Measurements from ENCODE around the gene SH3GL1.
A peak's percentile ranks its signal among the peaks of the same experiment; 100 is the strongest.

Gene SH3GL1

GRCh38 chr19:4431808-4432674 lies 31.7 kb upstream of the SH3GL1 start:
- no peak for DNase-seq (ENCODE audit: low spot score)

GRCh38 chr19:4431296-4431695 lies 30.9 kb upstream of the SH3GL1 start:
- DNase-seq (ENCODE audit: low spot score), result no peak

- DNase-seq (ENCODE audit: low spot score), result no peak
Measured at GRCh38 chr19:4430760-4431159, 30.4 kb upstream of the SH3GL1 start.

- DNase-seq (ENCODE audit: low spot score), result no peak
Measured at GRCh38 chr19:4429771-4430171, 29.4 kb upstream of the SH3GL1 start.

- DNase-seq (ENCODE audit: low spot score), result no peak
Measured at GRCh38 chr19:4429256-4429655, 28.9 kb upstream of the SH3GL1 start.

GRCh38 chr19:4428326-4428975 lies 28.1 kb upstream of the SH3GL1 start:
- no peak for DNase-seq (ENCODE audit: low spot score)

GRCh38 chr19:4425537-4425936 lies 25.2 kb upstream of the SH3GL1 start:
- DNase-seq (ENCODE audit: low spot score), result no peak

GRCh38 chr19:4423416-4424126 lies 23.2 kb upstream of the SH3GL1 start:
- DNase-seq (ENCODE audit: low spot score), result no peak

GRCh38 chr19:4416268-4416667 lies 15.9 kb upstream of the SH3GL1 start:
- DNase-seq (ENCODE audit: low spot score), result no peak

GRCh38 chr19:4415352-4415751 lies 15.0 kb upstream of the SH3GL1 start:
- DNase-seq (ENCODE audit: low spot score), result no peak

GRCh38 chr19:4414800-4415321 lies 14.5 kb upstream of the SH3GL1 start:
- DNase-seq (ENCODE audit: low spot score), result no peak

- DNase-seq (ENCODE audit: low spot score), result no peak
Measured at GRCh38 chr19:4414144-4414799, 13.9 kb upstream of the SH3GL1 start.

- DNase-seq (ENCODE audit: low spot score), result no peak
Measured at GRCh38 chr19:4413588-4413987, 13.2 kb upstream of the SH3GL1 start.

GRCh38 chr19:4409123-4409933 lies 9.0 kb upstream of the SH3GL1 start:
- no peak for DNase-seq (ENCODE audit: low spot score)

- no peak for DNase-seq (ENCODE audit: low spot score)
Measured at GRCh38 chr19:4406626-4407025, 6.3 kb upstream of the SH3GL1 start.

GRCh38 chr19:4405977-4406376 lies 5.6 kb upstream of the SH3GL1 start:
- no peak for DNase-seq (ENCODE audit: low spot score)

GRCh38 chr19:4403005-4403761 lies 2.8 kb upstream of the SH3GL1 start:
- no peak for DNase-seq (ENCODE audit: low spot score)

- DNase-seq (ENCODE audit: low spot score), result peak; percentile 99
Measured at GRCh38 chr19:4402171-4403004, 2.0 kb upstream of the SH3GL1 start, which contains the start of gene CHAF1A. Gene CHAF1A, plus strand, starts transcription at chr19:4402640. Its CDS starts 123 bp downstream, at chr19:4402763.

GRCh38 chr19:4401769-4402170 lies 1.4 kb upstream of the SH3GL1 start:
- no peak for DNase-seq (ENCODE audit: low spot score)

- DNase-seq (ENCODE audit: low spot score), result no peak
Measured at GRCh38 chr19:4399812-4400134, 574 bp downstream of the SH3GL1 start.

Measured in CD4-positive, alpha-beta T cell treated with Interleukin-15 for 4 hours (primary cell).